Neural cell (in vitro differentiated cells): Measurements from ENCODE around the gene PANK1. TPM values are rescaled to one million over a fixed set of nuclear protein-coding genes. Genes with fewer than 3 reads are reported as not detected.

Experiments
- H2AFZ ChIP-seq: fragments of 200-600, 300-800 bp; sonication (generic), shearing (Covaris generic); 2 replicates; pipeline ENCODE4 v1.6.0; 2014; ENCODE audit warnings: low read depth, mild to moderate bottlenecking, antibody characterized with exemption, low read length, moderate library complexity
- H3F3A ChIP-seq: fragments of 200-600 bp; shearing (Covaris generic); 2 replicates; pipeline ENCODE4 v1.6.1; 2016; ENCODE audit warnings: mild to moderate bottlenecking, moderate library complexity, mixed read lengths, antibody characterized with exemption, low read length; ENCODE audit not compliant: insufficient read depth, poor library complexity, severe bottlenecking
- H3K27ac ChIP-seq: fragments of 200-600, 300-800 bp; sonication (generic), shearing (Covaris generic); 2 replicates; pipeline ENCODE4 v1.5.1; 2014; ENCODE audit warnings: mild to moderate bottlenecking, low read length, moderate library complexity
- H3K27me3 ChIP-seq: fragments of 300-800, 200-600 bp; sonication (generic), shearing (Covaris generic); 2 replicates; pipeline ENCODE4 v1.6.0; 2014; ENCODE audit warnings: mild to moderate bottlenecking, low read depth, low read length, moderate library complexity; ENCODE audit not compliant: insufficient read depth
- H3K36me3 ChIP-seq: fragments of 300-800, 200-600 bp; sonication (generic), shearing (Covaris generic); 2 replicates; pipeline ENCODE4 v1.5.1; 2014; ENCODE audit warnings: mild to moderate bottlenecking, antibody characterized with exemption, low read length, moderate library complexity; ENCODE audit not compliant: insufficient read depth
- H3K4me2 ChIP-seq: fragments of 300-800, 200-600 bp; sonication (generic), shearing (Covaris generic); 2 replicates; pipeline ENCODE4 v1.6.0; 2014; ENCODE audit warnings: mild to moderate bottlenecking, low read length
- H3K4me3 ChIP-seq: fragments of 300-800, 200-600 bp; sonication (generic), shearing (Covaris generic); 2 replicates; pipeline ENCODE4 v1.5.1; 2014; ENCODE audit warnings: mild to moderate bottlenecking, low read length, moderate library complexity
- H3K79me2 ChIP-seq: fragments of 200-600 bp; shearing (Covaris generic); replicated peaks from 2 replicates; pipeline ENCODE4 v1.6.0; 2014; ENCODE audit warnings: mild to moderate bottlenecking, low read length, moderate library complexity; ENCODE audit not compliant: insufficient read depth
- H3K9ac ChIP-seq: fragments of 300-800, 200-600 bp; sonication (generic), shearing (Covaris generic); 2 replicates; pipeline ENCODE4 v1.6.1; 2016; ENCODE audit warnings: mild to moderate bottlenecking, low read length, mixed read lengths
- H3K9me2 ChIP-seq: fragments of 200-600 bp; shearing (Covaris generic); 2 replicates; pipeline ENCODE4 v1.6.1; 2016; ENCODE audit warnings: mild to moderate bottlenecking, low read length, mixed read lengths; ENCODE audit not compliant: insufficient read depth
- H3K9me3 ChIP-seq: fragments of 200-600, 300-800 bp; sonication (generic), shearing (Covaris generic); 2 replicates; pipeline ENCODE4 v1.6.1; 2016; ENCODE audit warnings: mild to moderate bottlenecking, mixed run types, low read length, moderate library complexity, mixed read lengths
- H4K20me1 ChIP-seq: fragments of 200-600 bp; shearing (Covaris generic); 2 replicates; pipeline ENCODE4 v1.6.1; 2016; ENCODE audit warnings: mild to moderate bottlenecking, mixed run types; ENCODE audit not compliant: insufficient read depth
- CTCF ChIP-seq: fragments of 450-650 bp; IDR thresholded peaks from 2 replicates; pipeline ENCODE4 v1.5.1; 2014; ENCODE audit warnings: antibody characterized with exemption, mild to moderate bottlenecking, moderate library complexity; ENCODE audit not compliant: poor library complexity, severe bottlenecking
- EP300 ChIP-seq: fragments of 450-650 bp; conservative IDR thresholded peaks from 2 replicates; pipeline ENCODE4 v1.6.1; 2014; ENCODE audit warnings: antibody characterized with exemption, mild to moderate bottlenecking, moderate library complexity; ENCODE audit not compliant: poor library complexity, severe bottlenecking
- EZH2 ChIP-seq: fragments of 200-600, 300-800 bp; shearing (Covaris generic), sonication (generic); IDR thresholded peaks from 2 replicates; pipeline ENCODE4 v1.6.1; 2014; ENCODE audit warnings: antibody characterized with exemption, low read length, borderline replicate concordance, mild to moderate bottlenecking; ENCODE audit not compliant: insufficient read depth, poor library complexity, severe bottlenecking
- MXI1 ChIP-seq: fragments of 450-650 bp; conservative IDR thresholded peaks from 2 replicates; pipeline ENCODE4 v1.6.1; 2014; ENCODE audit warnings: antibody characterized with exemption, mild to moderate bottlenecking; ENCODE audit not compliant: poor library complexity, severe bottlenecking
- POLR2AphosphoS5 ChIP-seq: IDR thresholded peaks from 2 replicates; pipeline ENCODE4 v1.6.1; 2012
- RAD21 ChIP-seq: fragments of 450-650 bp; conservative IDR thresholded peaks from 2 replicates; pipeline ENCODE4 v1.6.1; 2014; ENCODE audit warnings: antibody characterized with exemption, mild to moderate bottlenecking, moderate library complexity
- REST ChIP-seq: IDR thresholded peaks from 2 replicates; pipeline ENCODE4 v1.6.1; 2012; ENCODE audit warnings: borderline replicate concordance
- SMC3 ChIP-seq: fragments of 450-650 bp; conservative IDR thresholded peaks from 2 replicates; pipeline ENCODE4 v1.6.1; 2014; ENCODE audit warnings: antibody characterized with exemption, mild to moderate bottlenecking, moderate library complexity; ENCODE audit not compliant: poor library complexity
- TAF1 ChIP-seq: IDR thresholded peaks from 2 replicates; pipeline ENCODE4 v1.6.1; 2012; ENCODE audit warnings: low read depth
- polyA plus RNA-seq: library from polyadenylated mRNA; depleted of rRNA; stranded (reverse); fragments of >200 nt; gene quantifications from 2 replicates; pipeline ENCODE4 v1.2.3, GENCODE V29; 2014

Gene PANK1
- polyA plus RNA-seq, 1 donor from 2014 or later, result 15.4 TPM

- TF ChIP-seq CTCF (no peak), POLR2AphosphoS5 (no peak), REST (no peak), EZH2 (no peak), SMC3 (no peak), MXI1 (no peak), TAF1 (no peak), EP300 (no peak), RAD21 (no peak)
- no peak overlapping the region for H3K4me2 ChIP-seq
Observed at GRCh38 chr10:89553064-89553734, 91.8 kb downstream of the PANK1 start.

DNA sequence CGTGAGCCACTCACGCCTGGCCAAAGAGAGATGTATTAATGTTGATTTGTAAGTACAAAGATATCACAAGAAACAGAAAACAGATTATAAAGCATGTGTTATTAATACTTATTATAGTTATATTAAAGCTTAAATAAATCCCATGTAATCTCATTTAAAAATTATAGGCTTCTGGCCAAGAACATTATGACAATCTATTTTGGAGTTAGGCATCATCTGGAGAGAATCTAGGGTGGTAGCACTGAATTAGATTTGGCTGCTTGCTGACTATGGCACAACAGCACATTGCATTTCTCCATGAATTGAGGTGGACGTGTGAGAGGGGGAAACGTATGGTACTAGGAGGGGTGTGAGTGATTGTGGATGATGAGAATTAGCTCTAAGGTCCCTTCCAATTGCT, 92.8 kb downstream of the PANK1 start:
- TF ChIP-seq POLR2AphosphoS5, result no peak
- TF ChIP-seq EZH2, result no peak
- no peak for TF ChIP-seq MXI1
- no peak for TF ChIP-seq TAF1
- no peak for TF ChIP-seq RAD21
- TF ChIP-seq SMC3, result no peak
- no peak overlapping the region for H3K9ac ChIP-seq

More at GRCh38 chr10:89553064-89553734, 91.8 kb downstream of the PANK1 start:
- Histone ChIP-seq H3F3A (no peaks in the 10 kb centered on the region), H4K20me1 (no peaks in the 10 kb centered on the region), H3K79me2 (no peaks in the 10 kb centered on the region), H3K9ac (no peak overlapping the region), H3K4me3 (no peak overlapping the region), H3K9me2 (no peaks in the 10 kb centered on the region), H3K27me3 (no peaks in the 10 kb centered on the region), H3K9me3 (no peaks in the 10 kb centered on the region), H3K36me3 (no peaks in the 10 kb centered on the region), H3K27ac (no peak overlapping the region), H2AFZ (no peak overlapping the region)

More for the DNA sequence above, 92.8 kb downstream of the PANK1 start:
- no peak overlapping the region for H2AFZ ChIP-seq
- no peaks in the 10 kb centered on the region for H3K36me3 ChIP-seq
- H3K9me2 ChIP-seq, result no peaks in the 10 kb centered on the region
- H3K79me2 ChIP-seq, result no peaks in the 10 kb centered on the region
- no peak overlapping the region for H3K4me3 ChIP-seq
- H3K4me2 ChIP-seq, result no peak overlapping the region
- H3F3A ChIP-seq, result no peaks in the 10 kb centered on the region
- no peaks in the 10 kb centered on the region for H4K20me1 ChIP-seq
- no peaks in the 10 kb centered on the region for H3K9me3 ChIP-seq
- H3K27ac ChIP-seq, result no peak overlapping the region
- H3K27me3 ChIP-seq, result no peaks in the 10 kb centered on the region
